H1 (cell line): Measurements from ENCODE around the gene ANKRD11.

Experiments used
- ATF3 ChIP-seq: IDR thresholded peaks from 2 replicates; pipeline ENCODE4 v1.6.1; 2011; ENCODE audit warnings: low read depth, mild to moderate bottlenecking, low read length; ENCODE audit not compliant: insufficient read depth
- CBX5 ChIP-seq: fragments of 300-800, 300-1000 bp; sonication (generic); IDR thresholded peaks from 2 replicates; pipeline ENCODE4 v1.7.1; 2016; ENCODE audit warnings: antibody characterized with exemption, low read length, low read depth
- CHD2 ChIP-seq: IDR thresholded peaks from 2 replicates; pipeline ENCODE4 v1.6.1; 2012; ENCODE audit warnings: low read length, improper control_type of control experiment
- CHD7 ChIP-seq: fragments of 300-600 bp; sonication (generic); IDR thresholded peaks from 2 replicates; pipeline ENCODE4 v1.7.1; 2012; ENCODE audit warnings: low read length, moderate library complexity, mild to moderate bottlenecking, inconsistent platforms; ENCODE audit not compliant: insufficient replicate concordance
- CTCF ChIP-seq, 3 experiments: IDR thresholded peaks; 1 replicate in 2 of 3; 2 replicates in 1 of 3; pipeline versions ENCODE4 v1.5.1 to v1.6.1; 2011; ENCODE audit warnings: low read length in 3 of 3, mild to moderate bottlenecking in 3 of 3, inconsistent platforms in 2 of 3, low read depth in 1 of 3, moderate library complexity in 1 of 3; ENCODE audit not compliant: insufficient read depth in 1 of 3; ENCODE audit errors: control extremely low read depth in 1 of 3
- EGR1 ChIP-seq: IDR thresholded peaks from 2 replicates; pipeline ENCODE4 v1.6.1; 2011; ENCODE audit warnings: low read depth, low read length, borderline replicate concordance
- EP300 ChIP-seq, 2 experiments: IDR thresholded peaks; 1 replicate in 1 of 2; 2 replicates in 1 of 2; pipeline ENCODE4 v1.6.1; 2011 to 2012; ENCODE audit warnings: low read depth in 2 of 2, low read length in 2 of 2, mild to moderate bottlenecking in 2 of 2, borderline replicate concordance in 1 of 2, inconsistent platforms in 1 of 2, moderate library complexity in 1 of 2
- GABPA ChIP-seq: IDR thresholded peaks from 2 replicates; pipeline ENCODE4 v1.6.1; 2011; ENCODE audit warnings: mild to moderate bottlenecking, low read length, moderate library complexity, borderline replicate concordance; ENCODE audit not compliant: insufficient read depth
- POLR2A ChIP-seq, 2 experiments: IDR thresholded peaks; 1 replicate in 1 of 2; 2 replicates in 1 of 2; pipeline ENCODE4 v1.6.1; 2011; ENCODE audit warnings: low read depth in 2 of 2, low read length in 2 of 2, mild to moderate bottlenecking in 2 of 2; ENCODE audit errors: control extremely low read depth in 1 of 2
- POLR2AphosphoS5 ChIP-seq: IDR thresholded peaks from 2 replicates; pipeline ENCODE4 v1.6.1; 2011; ENCODE audit warnings: low read depth, low read length
- POU5F1 ChIP-seq: IDR thresholded peaks from 2 replicates; pipeline ENCODE4 v1.6.1; 2011; ENCODE audit warnings: low read depth, mild to moderate bottlenecking, low read length, moderate library complexity
- RFX5 ChIP-seq: IDR thresholded peaks from 2 replicates; pipeline ENCODE4 v1.6.1; 2011; ENCODE audit warnings: low read depth, low read length, improper control_type of control experiment, borderline replicate concordance

- TF ChIP-seq CHD2, result no peak
- no peak for TF ChIP-seq CBX5
- no peak for TF ChIP-seq POLR2A (IDR thresholded peaks at IDR 0.05; ENCODE audit: control extremely low read depth in 1 of 2, low read depth in 2 of 2, low read length in 2 of 2)
- no peak for TF ChIP-seq POU5F1
- TF ChIP-seq CTCF (IDR thresholded peaks at IDR 0.05; ENCODE audit: control extremely low read depth in 1 of 3, insufficient read depth in 1 of 3, low read depth in 1 of 3, low read length in 3 of 3), result no peak
- no peak for TF ChIP-seq GABPA
- no peak for TF ChIP-seq CHD7
- no peak for TF ChIP-seq ATF3
- no peak for TF ChIP-seq EGR1
- no peak for TF ChIP-seq POLR2AphosphoS5
- no peak for TF ChIP-seq EP300 (IDR thresholded peaks at IDR 0.05; ENCODE audit: borderline replicate concordance in 1 of 2, low read depth in 2 of 2, low read length in 2 of 2)
- TF ChIP-seq RFX5, result no peak
These were observed 87.4 kb downstream of the ANKRD11 start for GRCh38 chr16:89402962-89403361.
